NCI-H774 (cell line): ENCODE results near the gene DLG3.

Experiments
- DNase-seq: peaks from one replicate; lab custom pipeline; 2025; lab: John Stamatoyannopoulos, UW

Gene DLG3

DNA sequence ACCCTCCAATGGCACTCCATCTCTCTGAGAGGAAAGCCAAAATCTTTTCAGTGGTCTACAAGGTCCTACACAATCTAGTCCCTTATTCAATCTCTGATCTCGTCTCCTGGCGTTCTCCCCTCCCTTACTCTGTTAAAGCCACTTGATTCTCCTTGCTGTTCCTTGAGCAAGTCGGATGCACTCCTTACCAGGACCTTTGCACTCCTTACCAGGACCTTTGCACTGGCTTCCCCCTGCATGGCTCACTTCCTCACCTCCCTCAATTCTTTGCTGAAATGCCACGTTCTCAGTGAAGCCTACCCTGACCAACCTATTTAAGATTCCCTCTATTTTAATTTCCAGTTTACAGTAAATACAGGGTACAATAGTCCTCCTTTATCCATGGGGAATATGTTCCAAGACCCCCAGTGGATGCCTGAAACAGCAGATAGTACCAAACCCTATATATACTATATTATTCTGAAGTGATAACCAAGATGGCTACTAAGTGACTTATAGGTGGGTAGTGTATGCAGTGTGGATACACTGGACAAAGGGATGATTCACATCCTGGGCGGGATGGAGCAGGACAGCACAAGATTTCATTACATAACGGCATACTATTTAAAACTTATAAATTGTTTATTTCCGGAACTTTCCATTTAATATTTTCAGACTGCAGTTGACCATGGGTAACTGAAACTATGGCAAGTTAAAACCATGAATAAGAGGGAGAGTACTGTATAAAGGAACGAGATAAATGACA, 6.5 kb upstream of the DLG3 start:
- no peak for DNase-seq

DNA sequence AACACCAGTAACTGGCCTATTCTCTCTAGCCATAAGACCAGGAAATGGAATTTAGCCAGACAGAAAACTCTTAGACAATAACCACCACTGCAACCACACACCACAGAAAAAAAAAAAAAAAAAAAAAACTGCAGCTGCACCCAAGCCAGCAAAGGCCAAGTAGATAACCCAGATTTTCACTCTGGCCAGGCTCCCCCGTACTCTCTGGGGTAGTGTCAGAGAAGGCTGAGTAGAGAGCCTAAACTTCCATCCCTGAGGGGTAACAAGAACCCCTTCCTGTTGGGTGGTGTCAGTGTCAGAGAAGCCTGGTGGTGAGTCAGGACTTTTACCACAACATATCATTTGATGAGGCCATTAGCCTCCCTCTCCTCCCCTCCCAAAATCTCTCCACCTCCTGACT, 5.6 kb upstream of the DLG3 start:
- DNase-seq, result no peak

DNA sequence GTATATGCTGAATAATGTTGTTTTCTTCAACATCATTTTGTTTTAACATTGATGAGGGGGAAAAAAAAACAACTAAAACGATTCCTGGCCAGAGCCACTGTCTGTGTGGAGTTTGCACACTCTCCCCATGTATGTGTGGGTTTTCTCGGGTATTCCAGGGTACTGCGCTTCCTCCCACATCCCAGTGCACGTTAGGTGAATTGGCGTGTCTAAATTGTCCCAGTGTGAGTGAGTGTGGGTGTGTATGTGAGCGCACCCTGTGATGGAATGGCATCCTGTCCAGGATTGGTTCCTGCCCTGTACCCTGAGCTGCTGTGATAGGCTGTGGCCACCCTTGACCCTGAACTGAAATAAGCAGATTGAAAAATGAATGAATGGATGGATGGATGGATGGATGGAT, 2.4 kb upstream of the DLG3 start:
- DNase-seq, result no peak

DNA sequence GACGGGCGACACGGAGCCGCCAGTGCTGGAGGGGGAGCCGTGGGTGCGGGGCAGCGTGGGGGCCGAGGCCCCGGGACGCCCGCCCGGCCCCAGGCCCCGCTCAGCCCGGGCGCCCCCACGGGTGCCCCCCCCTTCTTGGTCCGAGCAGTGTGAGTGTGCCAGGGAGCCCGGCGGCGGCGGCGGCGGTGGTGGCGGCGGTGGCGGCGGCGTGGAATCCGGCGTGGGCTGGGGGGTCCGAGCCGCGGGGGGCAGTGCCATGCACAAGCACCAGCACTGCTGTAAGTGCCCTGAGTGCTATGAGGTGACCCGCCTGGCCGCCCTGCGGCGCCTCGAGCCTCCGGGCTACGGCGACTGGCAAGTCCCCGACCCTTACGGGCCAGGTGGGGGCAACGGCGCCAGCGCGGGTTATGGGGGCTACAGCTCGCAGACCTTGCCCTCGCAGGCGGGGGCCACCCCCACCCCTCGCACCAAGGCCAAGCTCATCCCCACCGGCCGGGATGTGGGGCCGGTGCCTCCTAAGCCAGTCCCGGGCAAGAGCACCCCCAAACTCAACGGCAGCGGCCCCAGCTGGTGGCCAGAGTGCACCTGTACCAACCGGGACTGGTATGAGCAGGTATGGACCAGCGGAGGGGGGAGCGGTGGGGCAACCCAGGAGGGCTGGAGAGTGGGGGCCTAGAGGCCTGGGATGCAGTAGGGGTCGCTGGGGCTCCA, 466 bp downstream of the DLG3 start:
- no peak for DNase-seq

DNA sequence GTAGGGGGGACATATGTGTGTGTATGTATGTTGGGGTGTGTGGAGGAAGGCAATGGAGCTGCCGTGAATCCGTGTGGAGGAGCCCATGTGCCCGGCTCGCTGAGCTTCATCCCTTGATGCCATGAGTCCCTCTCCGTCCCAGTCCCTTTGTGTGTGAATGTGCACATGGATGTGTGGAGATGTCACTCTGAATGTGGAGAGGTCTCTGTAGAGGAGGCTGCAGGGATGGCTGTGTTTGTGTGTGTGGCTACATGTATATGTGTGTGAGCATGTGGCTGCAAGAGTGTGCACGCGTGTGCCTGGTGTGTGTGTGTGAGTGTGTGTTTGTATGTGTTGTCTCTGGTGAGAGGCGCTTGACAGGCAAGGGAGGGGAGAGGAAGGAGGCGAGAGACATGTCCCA, 1.3 kb downstream of the DLG3 start:
- no peak for DNase-seq

DNA sequence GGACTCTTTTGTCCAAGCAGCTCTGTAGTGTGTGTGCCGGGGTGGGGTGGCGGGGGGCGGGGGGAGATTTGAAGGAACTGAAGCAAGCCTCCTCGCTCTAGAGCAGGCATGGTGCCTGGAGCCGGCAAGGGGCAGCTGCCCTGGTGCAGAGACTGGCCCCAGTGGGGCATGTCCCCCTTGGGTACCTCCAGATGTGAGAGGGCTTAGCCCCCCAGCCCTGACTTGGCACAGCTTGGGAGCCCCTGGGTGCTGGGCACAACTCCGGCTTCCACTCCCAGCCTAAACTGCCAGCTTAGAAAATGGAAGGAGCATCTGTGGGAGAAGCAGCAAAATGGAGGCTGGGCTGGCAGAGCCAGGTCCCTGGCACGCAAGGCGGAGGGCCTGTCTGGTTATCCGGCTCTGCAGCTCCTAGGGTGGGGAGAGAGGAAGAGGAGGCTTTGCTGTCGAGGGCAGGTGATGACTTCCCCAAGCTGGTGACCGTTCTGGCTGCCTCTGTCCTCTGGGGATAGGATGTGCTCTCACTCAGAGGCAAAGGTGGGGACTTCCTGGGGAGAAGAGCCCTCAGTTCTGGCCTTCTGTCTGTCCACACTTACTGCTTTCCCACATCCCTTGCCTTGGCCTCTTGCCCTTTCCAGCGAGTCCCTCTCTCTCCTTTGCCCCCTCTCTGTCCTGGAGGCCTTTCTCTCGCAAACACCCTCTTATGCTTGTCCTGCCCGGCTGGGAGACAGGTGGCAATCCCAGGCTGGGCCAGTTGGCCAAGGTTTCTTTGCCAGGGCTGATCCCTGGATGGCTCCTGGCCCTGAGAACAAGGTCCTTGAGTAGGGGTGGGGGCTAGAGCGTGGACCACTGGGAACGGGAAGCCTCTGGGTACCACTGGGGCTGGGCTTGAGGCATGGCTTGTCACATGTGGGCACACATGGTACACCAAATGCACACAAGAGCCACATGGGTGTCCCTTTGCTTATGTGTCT, 2.0 kb downstream of the DLG3 start:
- no peak for DNase-seq

DNA sequence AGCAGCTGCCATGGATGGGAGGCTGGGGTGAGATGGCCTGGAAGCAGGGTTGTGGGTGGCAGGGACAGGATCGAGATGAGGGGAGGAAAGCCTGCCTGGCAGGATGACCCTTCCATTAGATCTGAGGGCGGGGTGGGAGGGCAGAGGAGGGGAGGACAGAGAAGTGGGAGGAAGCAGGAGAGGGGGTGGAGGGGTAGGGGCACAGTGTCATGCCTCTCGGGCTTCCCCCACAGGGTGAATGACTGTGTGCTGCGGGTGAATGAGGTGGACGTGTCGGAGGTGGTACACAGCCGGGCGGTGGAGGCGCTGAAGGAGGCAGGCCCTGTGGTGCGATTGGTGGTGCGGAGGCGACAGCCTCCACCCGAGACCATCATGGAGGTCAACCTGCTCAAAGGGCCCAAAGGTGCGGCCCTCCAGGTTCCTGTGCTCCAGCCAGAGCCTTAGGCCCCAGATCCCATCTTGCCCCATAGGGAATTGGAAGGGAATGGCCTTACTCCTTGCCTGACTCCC, 4.9 kb downstream of the DLG3 start:
- DNase-seq, result no peak

DNA sequence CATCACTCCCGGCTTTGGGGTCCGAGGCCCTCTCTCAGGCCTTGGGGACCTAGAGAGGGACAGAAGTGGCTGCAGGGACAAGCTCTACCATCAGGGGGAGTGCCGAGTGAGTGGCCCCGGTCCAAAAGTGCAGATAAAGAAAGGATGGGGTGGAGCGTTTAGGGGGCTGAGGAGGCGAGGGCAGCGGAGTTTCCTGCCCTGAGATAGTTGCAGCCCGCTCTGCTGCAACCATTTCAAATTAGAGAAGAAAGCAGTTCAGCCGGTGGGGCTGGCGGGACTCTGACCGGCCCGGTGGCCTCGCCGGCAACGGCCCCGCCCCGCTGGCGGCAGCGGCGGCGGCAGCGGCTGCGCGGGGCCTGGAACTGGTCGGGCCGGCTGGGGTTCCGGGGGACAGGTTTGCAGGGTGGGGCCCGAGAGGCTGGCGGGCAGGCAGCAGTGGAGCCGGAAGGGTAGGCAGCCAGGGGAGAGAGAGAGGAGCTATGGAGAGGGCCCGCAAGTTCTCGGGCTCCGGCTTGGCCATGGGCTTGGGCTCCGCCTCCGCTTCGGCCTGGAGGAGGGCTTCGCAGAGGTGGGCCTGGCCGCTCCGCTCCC, 7.6 kb downstream of the DLG3 start:
- DNase-seq, result peak; percentile 8

DNA sequence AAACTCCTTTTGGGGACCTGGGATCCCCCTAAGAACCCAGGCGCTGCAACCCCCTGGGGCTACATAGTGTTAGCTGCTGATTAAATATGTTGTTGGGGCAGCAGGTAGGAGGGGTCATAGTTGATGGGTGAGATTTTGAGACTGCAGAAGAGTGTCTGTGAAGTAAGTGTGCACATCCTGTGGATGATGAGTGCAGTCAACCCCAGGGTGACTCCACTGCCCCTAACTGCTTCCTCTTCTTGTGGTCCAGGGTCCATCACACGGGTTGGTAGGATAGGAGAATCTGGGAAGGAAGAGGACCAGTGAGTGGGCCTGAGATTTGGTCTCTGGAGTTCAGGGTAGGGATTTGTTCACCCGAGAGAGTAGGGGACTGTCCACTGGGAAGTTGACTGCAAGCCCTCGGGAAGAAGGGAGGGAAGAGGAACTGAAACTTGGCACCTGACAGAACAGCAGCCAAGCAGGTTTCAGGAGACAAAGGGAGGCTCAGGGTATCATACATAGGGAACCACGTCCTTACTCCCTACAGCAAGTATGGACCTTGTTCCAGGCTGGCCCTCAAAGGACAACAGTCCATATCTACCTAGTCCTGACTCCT, 8.5 kb downstream of the DLG3 start:
- DNase-seq, result no peak

DNA sequence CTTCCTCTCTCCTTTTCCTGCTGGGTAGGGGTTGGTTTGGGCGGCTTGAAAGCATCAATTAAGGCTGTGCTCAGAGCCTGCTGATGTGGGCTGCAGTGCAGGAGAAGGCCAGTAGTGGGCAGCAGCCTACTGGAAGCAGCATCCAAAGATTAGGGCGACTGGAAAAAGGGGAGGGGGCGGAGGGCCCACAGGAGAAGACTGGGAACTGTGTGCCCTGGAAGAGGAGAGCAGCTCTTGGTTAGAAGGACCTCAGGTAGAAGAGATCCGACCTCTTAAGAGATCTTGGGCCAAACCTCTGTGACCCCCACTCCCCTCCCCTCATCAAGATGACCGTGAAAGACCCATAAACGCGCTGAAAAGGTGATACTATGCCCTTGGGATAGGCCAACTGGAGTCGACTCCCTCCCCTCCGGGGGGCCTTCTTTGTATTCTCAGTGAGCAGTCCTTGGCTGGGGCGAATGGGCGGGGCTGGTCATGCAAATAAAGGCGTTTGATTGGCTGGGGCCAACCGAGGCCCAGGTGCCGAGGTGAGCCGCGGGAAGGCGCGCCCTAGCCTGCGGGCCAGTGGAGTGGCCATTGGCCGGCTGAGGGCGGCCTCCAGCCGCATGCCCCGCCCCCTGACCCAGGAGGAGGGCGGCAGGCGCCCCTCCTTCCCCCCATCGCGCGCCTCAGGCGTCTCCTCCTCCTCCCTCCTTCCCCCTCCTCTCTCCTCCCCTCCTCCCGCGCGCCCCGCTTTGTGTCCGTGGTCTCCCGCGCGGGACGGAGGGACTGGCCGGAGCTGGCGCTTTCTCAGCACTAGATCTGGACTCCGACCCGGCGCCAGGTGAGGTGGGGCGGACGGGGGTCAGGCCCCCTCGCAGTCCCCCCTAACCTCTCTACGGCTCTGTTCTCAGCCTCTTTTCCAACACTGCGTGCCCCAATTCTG, 10.1 kb downstream of the DLG3 start:
- DNase-seq, result peak; percentile 88

DNA sequence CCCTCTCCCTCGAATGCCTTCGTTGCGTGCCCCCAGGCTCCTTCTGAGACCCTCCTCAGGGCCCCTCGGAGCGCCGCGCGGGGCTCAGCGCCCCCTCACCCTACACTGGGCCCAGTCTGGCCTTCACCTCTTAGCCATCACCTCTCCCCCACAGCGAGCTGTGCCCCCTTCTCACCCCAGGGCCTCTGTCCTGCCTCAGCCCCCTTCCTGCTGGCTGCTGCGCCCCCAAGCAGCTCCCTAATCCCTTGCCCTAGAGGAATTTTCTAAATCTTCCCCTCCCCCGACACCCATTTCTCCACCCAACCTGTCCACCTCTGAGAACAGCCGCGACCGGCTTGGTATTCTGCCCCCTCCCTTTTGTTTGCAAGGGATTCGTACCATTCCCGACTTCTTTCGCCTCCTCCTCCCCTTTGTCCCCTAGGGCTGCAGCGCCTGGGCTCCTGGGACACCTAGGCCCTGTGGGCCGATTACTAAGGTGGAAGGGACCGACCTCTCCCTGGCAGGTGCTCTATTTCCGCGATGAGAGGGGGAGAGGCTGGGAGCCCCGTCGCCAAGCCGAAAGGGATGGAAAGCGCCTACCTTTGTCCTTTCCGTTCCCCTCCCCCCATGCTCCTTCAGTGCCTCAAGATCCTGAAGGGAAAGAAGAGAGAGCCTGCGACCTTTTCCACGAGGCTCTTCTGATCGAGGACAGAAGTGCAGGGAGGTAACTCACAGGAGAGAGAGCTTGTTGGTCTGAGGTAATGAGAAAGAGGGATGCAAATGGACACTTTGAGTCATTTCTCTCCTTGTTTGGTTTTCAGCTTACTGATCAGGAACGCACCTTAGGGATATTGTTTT, 10.9 kb downstream of the DLG3 start:
- DNase-seq, result no peak

DNA sequence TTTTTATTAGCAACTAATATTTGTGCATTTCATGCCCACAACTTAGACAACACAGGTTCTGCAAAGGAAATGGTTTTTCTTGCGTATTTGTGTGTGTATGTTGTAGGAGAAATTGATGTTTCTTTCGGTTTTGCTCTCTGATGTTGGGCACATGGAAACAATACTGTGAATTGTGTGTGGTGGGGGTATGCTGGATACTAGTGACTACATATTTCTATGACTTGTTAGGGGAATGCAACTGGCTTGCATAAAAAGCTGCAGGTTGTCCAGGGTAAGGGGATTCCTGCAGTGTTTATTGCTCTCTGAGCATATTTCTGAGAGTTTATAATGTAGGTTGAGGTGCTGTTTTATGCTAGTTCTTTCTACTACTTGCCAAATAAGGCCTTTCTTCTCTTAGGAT, 11.6 kb downstream of the DLG3 start:
- no peak for DNase-seq

DNA sequence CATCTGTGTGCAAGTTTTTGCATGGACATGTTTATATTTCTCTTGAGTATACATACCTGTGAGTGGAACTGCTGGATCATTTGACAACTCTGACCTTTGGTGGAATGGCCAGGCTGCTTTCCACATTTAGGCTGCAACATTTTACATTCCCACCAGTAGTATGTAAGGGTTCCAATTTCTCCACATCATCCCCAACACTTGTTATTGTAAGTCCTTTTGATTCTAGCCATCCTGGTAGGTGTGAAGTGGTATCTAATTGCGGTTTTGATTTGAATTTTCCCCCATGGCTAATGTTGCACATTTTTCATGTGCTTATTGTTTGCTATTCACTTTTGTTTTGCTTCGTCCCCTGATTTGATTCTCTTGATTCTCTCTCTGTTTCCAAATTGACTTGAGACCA, 16.4 kb downstream of the DLG3 start:
- DNase-seq, result no peak

DNA sequence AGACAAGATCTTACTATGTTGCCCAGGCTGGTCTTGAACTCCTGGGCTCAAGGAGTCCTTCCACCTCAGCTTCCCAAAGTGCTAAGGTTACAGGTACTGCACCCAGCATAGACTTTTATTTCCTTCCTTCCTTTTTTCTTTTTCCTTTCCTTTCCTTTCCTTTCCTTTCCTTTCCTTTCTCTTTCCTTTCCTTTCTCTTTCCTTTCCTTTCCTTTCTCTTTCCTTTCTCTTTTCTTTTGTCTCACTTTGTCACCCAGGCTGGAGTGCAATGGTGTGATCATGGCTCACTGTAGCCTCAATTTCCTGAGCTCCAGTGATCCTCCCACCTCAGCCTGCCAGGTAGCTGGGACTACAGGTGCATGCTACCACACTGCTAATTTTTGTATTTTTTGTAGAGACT, 19.4 kb downstream of the DLG3 start:
- DNase-seq, result no peak

DNA sequence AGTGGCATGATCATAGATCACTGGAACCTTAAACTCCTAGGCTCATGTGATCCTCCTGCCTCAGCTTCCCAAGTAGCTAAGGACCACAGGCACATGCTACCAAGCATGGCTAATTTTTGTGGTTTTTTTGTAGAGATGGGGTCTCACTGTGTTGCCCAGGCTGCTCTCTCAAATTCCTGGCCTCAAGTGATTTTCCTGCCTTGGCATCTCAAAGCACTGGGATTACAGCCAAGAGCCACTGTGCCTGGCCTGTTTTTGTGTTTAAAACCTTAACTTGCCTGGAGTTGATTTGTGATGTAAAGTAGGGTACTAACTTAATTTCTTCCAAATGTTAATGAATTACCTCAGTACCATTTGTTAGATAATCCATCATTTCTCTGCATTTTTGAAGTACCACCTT, 22.3 kb downstream of the DLG3 start:
- DNase-seq, result no peak

DNA sequence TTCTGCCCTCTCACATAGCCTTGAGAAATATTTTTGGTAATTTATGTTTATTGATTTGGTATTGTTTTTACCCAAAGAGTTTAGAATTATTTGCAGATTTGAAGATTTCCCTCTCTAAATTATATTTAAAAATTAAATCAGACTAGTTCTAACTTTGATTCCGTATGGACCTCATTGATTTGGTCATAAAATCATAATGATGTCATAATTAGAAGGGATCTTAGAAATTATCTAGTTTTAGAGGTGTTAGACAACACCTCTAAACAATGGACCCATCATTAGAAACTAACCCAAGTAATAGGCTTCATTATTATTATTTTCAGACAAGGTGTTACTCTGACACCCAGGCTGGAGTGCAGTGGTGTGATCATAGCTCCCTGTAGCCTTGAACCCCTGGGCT, 24.1 kb downstream of the DLG3 start:
- no peak for DNase-seq

DNA sequence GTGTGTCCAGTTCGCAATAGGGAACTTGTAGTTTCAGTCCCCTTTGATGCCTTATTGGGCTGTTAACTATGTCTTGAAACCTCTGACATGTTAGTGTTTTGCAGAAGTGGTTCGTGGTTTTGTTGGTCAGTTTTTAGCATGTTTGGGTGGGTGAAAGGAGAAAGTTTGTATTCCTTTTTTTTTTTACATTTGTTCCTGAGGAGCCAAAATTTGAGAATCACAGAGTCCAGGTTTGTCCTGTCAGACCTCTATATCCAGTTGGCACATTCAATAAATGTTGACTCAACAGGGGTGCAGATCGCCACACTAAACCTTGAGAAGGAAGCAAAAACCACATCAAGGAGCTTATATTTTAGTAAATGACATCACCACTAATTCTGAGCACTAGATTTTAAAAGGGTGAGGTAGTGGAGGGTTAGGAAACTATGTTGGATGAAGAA, 26.2 kb downstream of the DLG3 start:
- DNase-seq, result no peak

DNA sequence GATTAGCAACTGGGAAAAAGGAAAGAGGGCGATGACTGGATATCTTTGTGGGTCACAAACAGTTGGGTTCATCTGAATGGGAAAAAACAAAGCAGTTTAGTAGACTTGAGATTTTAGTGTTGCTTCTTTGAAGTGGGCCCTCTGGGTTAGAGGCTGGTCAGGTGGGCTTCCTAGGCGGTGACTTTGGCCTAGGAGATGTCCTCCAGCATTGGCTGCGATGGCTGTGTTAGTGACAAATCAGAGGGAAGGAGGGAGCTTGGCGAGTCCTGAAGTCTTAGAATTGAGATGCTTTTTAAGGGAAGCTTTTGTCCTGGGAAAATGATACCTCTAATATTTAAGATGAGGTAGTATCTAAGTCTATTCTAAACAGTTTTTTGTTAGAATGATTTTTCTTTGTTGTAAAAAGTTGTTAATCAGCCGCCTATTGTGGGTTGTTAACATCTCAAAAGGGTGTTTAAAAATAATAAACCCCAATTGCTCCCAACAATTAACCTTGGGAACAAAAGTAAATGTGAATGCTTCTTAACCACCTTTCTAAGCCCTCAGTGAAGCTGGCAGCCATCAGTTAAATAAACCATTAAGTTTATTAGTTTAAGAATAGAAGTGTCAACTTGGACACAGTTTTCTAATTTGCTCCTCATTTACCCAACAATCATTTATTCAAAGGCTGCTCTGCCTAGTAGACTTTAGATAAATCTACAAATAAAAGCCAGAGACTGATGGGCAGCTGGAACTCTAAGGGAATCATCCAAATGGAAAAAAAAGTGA, 31.7 kb downstream of the DLG3 start:
- DNase-seq, result peak; percentile 6
